C4-2B (cell line): Measurements from ENCODE around the gene PSMB4.

ENCODE experiments used
- ZFX ChIP-seq: fragments of 450-650 bp; IDR thresholded peaks from 2 replicates; pipeline ENCODE4 v1.6.1; 2017
- TF ChIP-seq, protein P1 (sequence below): fragments of 450-650 bp; conservative IDR thresholded peaks from 2 replicates; pipeline ENCODE4 v1.5.1; 2017; ENCODE audit warnings: mild to moderate bottlenecking

DNA sequence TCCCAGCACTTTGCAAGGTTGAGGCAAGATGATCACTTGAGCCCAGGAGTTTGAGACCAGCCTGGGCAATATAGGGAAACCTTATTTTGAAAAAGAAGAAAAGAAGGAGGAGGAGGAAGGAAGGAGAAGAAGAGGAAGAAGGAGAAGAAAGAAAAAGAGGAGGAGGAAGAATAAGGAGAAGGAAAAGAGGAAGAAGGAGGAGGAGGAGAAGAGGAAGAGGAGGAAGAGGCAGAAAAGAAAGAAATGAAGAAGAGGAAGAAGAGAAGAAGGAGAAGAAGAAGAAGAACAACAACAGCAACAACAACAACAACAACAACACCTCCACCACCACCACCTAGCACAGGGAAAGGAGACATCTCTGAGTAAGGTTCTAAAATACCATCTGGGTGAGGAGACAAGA is 37.5 kb upstream of the PSMB4 start:
- TF ChIP-seq, protein P1, sequence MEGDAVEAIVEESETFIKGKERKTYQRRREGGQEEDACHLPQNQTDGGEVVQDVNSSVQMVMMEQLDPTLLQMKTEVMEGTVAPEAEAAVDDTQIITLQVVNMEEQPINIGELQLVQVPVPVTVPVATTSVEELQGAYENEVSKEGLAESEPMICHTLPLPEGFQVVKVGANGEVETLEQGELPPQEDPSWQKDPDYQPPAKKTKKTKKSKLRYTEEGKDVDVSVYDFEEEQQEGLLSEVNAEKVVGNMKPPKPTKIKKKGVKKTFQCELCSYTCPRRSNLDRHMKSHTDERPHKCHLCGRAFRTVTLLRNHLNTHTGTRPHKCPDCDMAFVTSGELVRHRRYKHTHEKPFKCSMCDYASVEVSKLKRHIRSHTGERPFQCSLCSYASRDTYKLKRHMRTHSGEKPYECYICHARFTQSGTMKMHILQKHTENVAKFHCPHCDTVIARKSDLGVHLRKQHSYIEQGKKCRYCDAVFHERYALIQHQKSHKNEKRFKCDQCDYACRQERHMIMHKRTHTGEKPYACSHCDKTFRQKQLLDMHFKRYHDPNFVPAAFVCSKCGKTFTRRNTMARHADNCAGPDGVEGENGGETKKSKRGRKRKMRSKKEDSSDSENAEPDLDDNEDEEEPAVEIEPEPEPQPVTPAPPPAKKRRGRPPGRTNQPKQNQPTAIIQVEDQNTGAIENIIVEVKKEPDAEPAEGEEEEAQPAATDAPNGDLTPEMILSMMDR = no peak
- TF ChIP-seq ZFX = no peak
